Muscle layer of colon (tissue), 2 donors: ENCODE data around the gene NUDT17.
A peak's percentile ranks its signal among the peaks of the same experiment; 100 is the strongest.

ENCODE experiments used
- H3K27ac ChIP-seq: one replicate; pipeline ENCODE4 v1.7.0; 2013; ENCODE audit warnings: low read depth, mild to moderate bottlenecking, low read length, moderate library complexity
- H3K27me3 ChIP-seq, 2 donors: one replicate each; pipeline ENCODE4 v1.7.0; 2013; ENCODE audit warnings: low read length in 2 of 2, mild to moderate bottlenecking in 2 of 2; ENCODE audit not compliant: insufficient read depth in 2 of 2, control insufficient read depth in 1 of 2
- H3K36me3 ChIP-seq: one replicate; pipeline ENCODE4 v1.7.0; 2013; ENCODE audit warnings: mild to moderate bottlenecking, low read length; ENCODE audit not compliant: insufficient read depth
- H3K4me1 ChIP-seq: one replicate; pipeline ENCODE4 v1.7.0; 2013; ENCODE audit warnings: mild to moderate bottlenecking, low read length; ENCODE audit not compliant: insufficient read depth
- H3K4me3 ChIP-seq, 2 donors: one replicate each; pipeline ENCODE4 v1.7.0; 2013; ENCODE audit warnings: low read length in 2 of 2, low read depth in 1 of 2, mild to moderate bottlenecking in 1 of 2, moderate library complexity in 1 of 2
- H3K9ac ChIP-seq: one replicate; pipeline ENCODE4 v1.7.0; 2013; ENCODE audit warnings: low read length
- H3K9me3 ChIP-seq: one replicate; pipeline ENCODE4 v1.7.0; 2013; ENCODE audit warnings: mild to moderate bottlenecking, low read length
- donor health status: abdominal sarcoma.
- donor health status: Adenocarcinoma of cecum.

The NUDT17 gene

GRCh38 chr1:145849356-145850160 lies 4.1 kb downstream of the NUDT17 start:
- no peaks in the 10 kb centered on the region for H3K9me3 ChIP-seq
- no peak overlapping the region for H3K27ac ChIP-seq
- no peak overlapping the region for H3K9ac ChIP-seq
- no peaks in the 10 kb centered on the region for H3K27me3 ChIP-seq
- H3K4me3 ChIP-seq, result no peak overlapping the region
- peaks cover 8% of the 10 kb centered on the region for H3K4me1 ChIP-seq
- H3K36me3 ChIP-seq, result peaks cover 58% of the 10 kb centered on the region

DNA sequence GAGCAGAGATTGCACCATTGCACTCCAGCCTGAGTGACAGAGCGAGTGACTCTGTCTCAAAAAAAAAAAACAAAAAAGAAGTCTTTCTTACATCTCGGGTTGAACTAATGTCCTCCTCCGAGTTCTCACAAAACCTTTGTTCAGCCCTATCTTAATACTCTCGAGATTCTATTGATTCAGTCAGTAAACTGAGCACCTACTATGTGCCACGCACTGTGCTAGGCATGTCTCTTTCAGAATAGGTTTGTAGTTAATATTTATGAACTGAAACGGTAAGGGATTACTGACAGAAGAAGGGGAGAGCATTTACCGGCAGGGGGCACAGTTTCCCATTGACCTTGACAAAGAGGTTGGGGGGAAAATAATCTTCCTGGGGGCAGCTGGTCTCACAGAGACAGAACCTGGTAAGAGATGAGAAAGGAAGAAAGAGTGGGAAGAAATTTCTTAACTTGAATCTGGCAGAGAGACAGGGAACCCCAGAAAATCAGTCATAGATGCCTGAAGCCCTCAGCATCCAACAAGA lies 10.1 kb downstream of the NUDT17 start:
- H3K9ac ChIP-seq, result no peak overlapping the region
- H3K36me3 ChIP-seq, result peaks cover 58% of the 10 kb centered on the region
- no peaks in the 10 kb centered on the region for H3K9me3 ChIP-seq
- no peak overlapping the region for H3K4me3 ChIP-seq
- H3K4me1 ChIP-seq, result peaks cover 16% of the 10 kb centered on the region
- no peaks in the 10 kb centered on the region for H3K27me3 ChIP-seq
- no peak overlapping the region for H3K27ac ChIP-seq

- Histone ChIP-seq H3K27ac (no peak overlapping the region), H3K9ac (no peak overlapping the region), H3K4me3 (no peak overlapping the region), H3K4me1 (peaks cover 16% of the 10 kb centered on the region), H3K9me3 (no peaks in the 10 kb centered on the region), H3K36me3 (peaks cover 44% of the 10 kb centered on the region), H3K27me3 (no peaks in the 10 kb centered on the region)
Observed at GRCh38 chr1:145857170-145857569, 11.7 kb downstream of the NUDT17 start.

DNA sequence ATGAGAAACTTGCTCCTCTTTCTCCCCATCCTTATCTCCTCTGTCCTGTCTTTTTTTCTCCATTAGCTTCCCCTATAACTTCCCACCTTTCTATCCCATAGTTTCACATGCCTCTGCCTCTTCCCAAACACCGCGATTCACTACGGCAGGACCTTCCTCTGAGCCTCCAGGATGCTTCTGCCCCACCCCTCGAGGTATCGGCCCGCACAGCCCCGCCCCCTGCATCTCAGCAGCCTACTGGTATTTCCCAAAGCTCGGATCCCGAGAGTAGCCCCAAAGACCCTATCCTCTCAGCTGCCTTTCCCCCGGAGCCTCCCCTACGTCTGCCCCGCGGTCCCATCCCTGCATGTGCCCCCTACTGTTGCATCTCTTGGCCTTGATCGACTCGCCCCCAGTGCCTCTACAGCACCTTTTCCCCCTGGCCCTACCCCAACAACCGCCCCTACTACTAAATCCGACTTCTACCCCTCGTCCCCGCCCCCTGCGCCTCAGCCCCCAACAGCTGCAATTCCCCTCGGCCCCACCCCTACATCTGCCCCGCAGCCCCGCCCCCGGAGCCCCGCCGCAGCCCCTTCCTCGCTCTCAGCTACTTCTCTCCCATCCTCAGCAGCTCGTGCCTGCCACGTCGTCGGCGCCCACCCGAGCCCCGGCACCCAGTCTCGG lies 12.9 kb downstream of the NUDT17 start:
- no peaks in the 10 kb centered on the region for H3K27me3 ChIP-seq
- H3K9me3 ChIP-seq, result no peaks in the 10 kb centered on the region
- H3K9ac ChIP-seq, result peak overlapping the region; percentile 18
- peaks cover 16% of the 10 kb centered on the region for H3K4me1 ChIP-seq
- H3K4me3 ChIP-seq, result peak overlapping the region; percentile 85 to 99
- peaks cover 34% of the 10 kb centered on the region for H3K36me3 ChIP-seq
- H3K27ac ChIP-seq, result peak overlapping the region; percentile 99

GRCh38 chr1:145858901-145859490 lies 13.6 kb downstream of the NUDT17 start, which contains the start of gene PIAS3:
TSS of gene PIAS3 (minus strand) at chr1:145859081. CDS start at chr1:145858990, 91 bp downstream.
- H3K9ac ChIP-seq, result peak within 1 kb of the TSS; percentile 96
- peak within 1 kb of the TSS; percentile 99 for H3K27ac ChIP-seq
- peak within 1 kb of the TSS; percentile 85 to 99 for H3K4me3 ChIP-seq
- peaks cover 16% of the 10 kb centered on the region for H3K4me1 ChIP-seq
- H3K9me3 ChIP-seq, result no peaks in the 10 kb centered on the region
- no peaks in the 10 kb centered on the region for H3K27me3 ChIP-seq
- H3K36me3 ChIP-seq, result peaks cover 27% of the 10 kb centered on the region

DNA sequence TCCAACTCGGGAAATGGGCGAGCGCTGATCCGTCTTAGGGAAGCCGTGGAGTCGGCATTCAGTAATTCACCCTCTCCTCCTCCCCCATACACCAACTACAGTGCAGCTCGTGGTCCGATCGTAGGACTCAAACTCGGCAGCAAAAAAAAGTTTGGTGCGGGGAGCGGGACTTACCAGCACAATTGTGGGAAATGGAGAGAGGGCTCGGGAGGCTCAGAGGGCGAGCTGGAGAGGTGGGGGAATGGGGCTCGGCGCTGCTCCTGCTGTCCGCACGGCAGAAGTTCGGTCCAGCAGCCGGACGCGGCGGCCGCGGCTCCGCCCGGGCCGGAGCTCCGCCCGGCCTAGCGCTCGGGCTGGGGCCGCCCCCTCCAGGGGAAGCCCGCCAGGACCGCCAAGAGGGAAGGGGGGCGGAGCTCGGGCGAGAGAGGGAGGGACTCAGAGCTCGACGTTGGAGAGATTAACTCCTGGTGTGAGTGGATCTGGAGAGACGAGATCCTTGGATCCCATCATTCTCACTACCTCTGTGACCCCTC lies 14.1 kb downstream of the NUDT17 start:
- Histone ChIP-seq H3K9ac (peak overlapping the region; percentile 96), H3K4me1 (peaks cover 16% of the 10 kb centered on the region), H3K27ac (peak overlapping the region; percentile 99), H3K9me3 (no peaks in the 10 kb centered on the region), H3K36me3 (peaks cover 22% of the 10 kb centered on the region), H3K4me3 (peak overlapping the region; percentile 85 to 99), H3K27me3 (no peaks in the 10 kb centered on the region)

- Histone ChIP-seq H3K4me1 (peaks cover 6% of the 10 kb centered on the region), H3K27ac (no peak overlapping the region), H3K9me3 (no peaks in the 10 kb centered on the region), H3K4me3 (no peak overlapping the region), H3K9ac (no peak overlapping the region), H3K36me3 (peaks cover 18% of the 10 kb centered on the region), H3K27me3 (no peaks in the 10 kb centered on the region)
Observed at GRCh38 chr1:145863282-145864018, 18.0 kb downstream of the NUDT17 start.

GRCh38 chr1:145868232-145868631 lies 22.8 kb downstream of the NUDT17 start:
- Histone ChIP-seq H3K4me1 (peaks cover 13% of the 10 kb centered on the region), H3K27ac (no peak overlapping the region), H3K4me3 (no peak overlapping the region), H3K9ac (no peak overlapping the region), H3K27me3 (no peaks in the 10 kb centered on the region), H3K36me3 (peaks cover 18% of the 10 kb centered on the region), H3K9me3 (no peaks in the 10 kb centered on the region)

GRCh38 chr1:145871994-145872924 lies 26.8 kb downstream of the NUDT17 start:
- Histone ChIP-seq H3K27me3 (no peaks in the 10 kb centered on the region), H3K9me3 (no peaks in the 10 kb centered on the region), H3K4me1 (peaks cover 13% of the 10 kb centered on the region), H3K27ac (peak overlapping the region; percentile 75), H3K36me3 (peaks cover 9% of the 10 kb centered on the region), H3K9ac (peak overlapping the region; percentile 76), H3K4me3 (peak overlapping the region; percentile 66 to 69)

DNA sequence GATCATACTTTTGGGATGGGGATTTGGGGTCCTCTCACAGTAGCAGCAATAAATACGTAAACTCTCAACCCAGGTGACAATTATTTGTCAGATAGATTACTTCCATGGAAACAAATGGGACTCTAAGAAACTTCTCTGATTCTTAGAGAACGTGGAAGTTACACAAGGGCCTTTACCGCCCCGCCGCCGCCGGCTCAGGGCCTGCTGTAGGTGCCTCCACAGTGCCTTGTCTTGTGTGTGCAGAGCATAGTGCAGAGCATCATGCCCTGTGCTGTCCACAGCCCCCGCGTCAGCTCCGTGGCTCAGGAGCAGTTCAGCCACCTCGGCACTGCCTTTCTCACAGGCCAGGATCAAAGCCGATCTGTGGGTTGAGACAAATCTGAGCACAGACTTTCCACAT lies 29.2 kb downstream of the NUDT17 start:
- no peak overlapping the region for H3K27ac ChIP-seq
- no peaks in the 10 kb centered on the region for H3K27me3 ChIP-seq
- peaks cover 13% of the 10 kb centered on the region for H3K4me1 ChIP-seq
- H3K4me3 ChIP-seq, result no peak overlapping the region
- H3K9me3 ChIP-seq, result no peaks in the 10 kb centered on the region
- no peaks in the 10 kb centered on the region for H3K36me3 ChIP-seq
- H3K9ac ChIP-seq, result no peak overlapping the region
